HG02938 (cell line): Measurements from ENCODE around the gene TMEM17.
"Not testable (repeated sequence)": the region's sequence is repeated elsewhere in the genome, so short reads cannot be mapped to it uniquely, and the experiment has no call there.

Experiments
- ATAC-seq: cut with Tn5 transposase; IDR thresholded peaks from one replicate; pipeline ENCODE4 v1.9.1; 2021; ENCODE audit warnings: mild to moderate bottlenecking, moderate library complexity; ENCODE audit not compliant: unreplicated experiment

TMEM17 gene

GRCh38 chr2:62505750-62506420 lies at the start of gene TMEM17:
TMEM17 (minus strand) TSS chr2:62506195; CDS start chr2:62506129, 66 bp downstream.
- peak; percentile 78 for ATAC-seq

GRCh38 chr2:62554440-62554839 lies 48.4 kb upstream of the TMEM17 start:
- no peak for ATAC-seq

GRCh38 chr2:62550461-62550860 lies 44.5 kb upstream of the TMEM17 start:
- ATAC-seq: no peak

GRCh38 chr2:62547854-62548253 lies 41.9 kb upstream of the TMEM17 start:
- no peak for ATAC-seq

- ATAC-seq: no peak
Observed at GRCh38 chr2:62545261-62545660, 39.3 kb upstream of the TMEM17 start.

GRCh38 chr2:62540408-62541168 lies 34.6 kb upstream of the TMEM17 start:
- no peak for ATAC-seq

- ATAC-seq: no peak
Observed at GRCh38 chr2:62539606-62540407, 33.8 kb upstream of the TMEM17 start.

GRCh38 chr2:62538756-62539155 lies 32.8 kb upstream of the TMEM17 start:
- ATAC-seq: no peak

- no peak for ATAC-seq
Observed at GRCh38 chr2:62537814-62538213, 31.8 kb upstream of the TMEM17 start.

GRCh38 chr2:62536873-62537547 lies 31.0 kb upstream of the TMEM17 start:
- ATAC-seq: no peak

GRCh38 chr2:62535521-62535920 lies 29.5 kb upstream of the TMEM17 start:
- ATAC-seq: not testable (repeated sequence)

GRCh38 chr2:62531594-62531993 lies 25.6 kb upstream of the TMEM17 start:
- no peak for ATAC-seq

- ATAC-seq: no peak
Observed at GRCh38 chr2:62529758-62530157, 23.8 kb upstream of the TMEM17 start.

- no peak for ATAC-seq
Observed at GRCh38 chr2:62527478-62528210, 21.6 kb upstream of the TMEM17 start.

GRCh38 chr2:62526531-62527381 lies 20.8 kb upstream of the TMEM17 start:
- ATAC-seq: no peak

- ATAC-seq: no peak
Observed at GRCh38 chr2:62525549-62526269, 19.7 kb upstream of the TMEM17 start.

GRCh38 chr2:62524293-62524941 lies 18.4 kb upstream of the TMEM17 start:
- ATAC-seq: no peak

GRCh38 chr2:62521061-62521460 lies 15.1 kb upstream of the TMEM17 start:
- not testable (repeated sequence) for ATAC-seq
